Right atrium auricular region (tissue), 2 donors: ENCODE measurements around the gene FXYD4. TPM values are rescaled to one million over a fixed set of nuclear protein-coding genes. Genes with fewer than 3 reads are reported as not detected.
"Not testable (repeated sequence)": the region's sequence is repeated elsewhere in the genome, so short reads cannot be mapped to it uniquely, and the experiment has no call there.

Experiments
- DNase-seq: peaks from one replicate; pipeline ENCODE4 v3.0.0-alpha.2; 2019; ENCODE audit warnings: low spot score
- H3K27ac ChIP-seq, 2 donors: fragments of 200-600 bp; sonication (generic); 1 replicate in 1 of 2; 2 replicates in 1 of 2; pipeline ENCODE4 v1.5.1; 2016 to 2019
- H3K27me3 ChIP-seq, 2 donors: fragments of 200-600 bp; sonication (generic); one replicate each; pipeline versions ENCODE4 v1.5.1 to v1.6.0; 2017 to 2019
- H3K36me3 ChIP-seq: fragments of 200-600 bp; sonication (generic); one replicate; pipeline ENCODE4 v1.5.1; 2016
- H3K4me1 ChIP-seq, 2 donors: fragments of 200-600 bp; sonication (generic); one replicate each; pipeline versions ENCODE4 v1.5.1 to v1.6.0; 2017 to 2019
- H3K4me3 ChIP-seq, 2 donors: fragments of 200-600 bp; sonication (generic); 1 replicate in 1 of 2; 2 replicates in 1 of 2; pipeline ENCODE4 v1.5.1; 2017 to 2019; ENCODE audit warnings: mild to moderate bottlenecking in 1 of 2, moderate library complexity in 1 of 2
- H3K9me3 ChIP-seq, 2 donors: fragments of 200-600 bp; sonication (generic); one replicate each; pipeline ENCODE4 v1.5.1; 2019
- total RNA-seq, 2 donors: library from RNA; depleted of rRNA; stranded (reverse); fragments of >200 nt; gene quantifications; one replicate each; pipeline ENCODE4 v1.1.0, GENCODE V29; 2016
- TF ChIP-seq, protein P1 (sequence below), 2 donors: fragments of 200-600 bp; sonication (generic); IDR thresholded peaks; one replicate each; pipeline ENCODE4 v1.5.1; 2019; ENCODE audit warnings: antibody characterized with exemption in 2 of 2

Gene FXYD4
- total RNA-seq, 2 donors from 2014 or later, result not detected

GRCh38 chr10:43336641-43337318, 34.7 kb upstream of the FXYD4 start:
- H3K4me1 ChIP-seq, result no peaks in the 10 kb centered on the region
- no peak for DNase-seq
- no peaks in the 10 kb centered on the region for H3K36me3 ChIP-seq
- no peak overlapping the region for H3K4me3 ChIP-seq
- TF ChIP-seq, protein P1, sequence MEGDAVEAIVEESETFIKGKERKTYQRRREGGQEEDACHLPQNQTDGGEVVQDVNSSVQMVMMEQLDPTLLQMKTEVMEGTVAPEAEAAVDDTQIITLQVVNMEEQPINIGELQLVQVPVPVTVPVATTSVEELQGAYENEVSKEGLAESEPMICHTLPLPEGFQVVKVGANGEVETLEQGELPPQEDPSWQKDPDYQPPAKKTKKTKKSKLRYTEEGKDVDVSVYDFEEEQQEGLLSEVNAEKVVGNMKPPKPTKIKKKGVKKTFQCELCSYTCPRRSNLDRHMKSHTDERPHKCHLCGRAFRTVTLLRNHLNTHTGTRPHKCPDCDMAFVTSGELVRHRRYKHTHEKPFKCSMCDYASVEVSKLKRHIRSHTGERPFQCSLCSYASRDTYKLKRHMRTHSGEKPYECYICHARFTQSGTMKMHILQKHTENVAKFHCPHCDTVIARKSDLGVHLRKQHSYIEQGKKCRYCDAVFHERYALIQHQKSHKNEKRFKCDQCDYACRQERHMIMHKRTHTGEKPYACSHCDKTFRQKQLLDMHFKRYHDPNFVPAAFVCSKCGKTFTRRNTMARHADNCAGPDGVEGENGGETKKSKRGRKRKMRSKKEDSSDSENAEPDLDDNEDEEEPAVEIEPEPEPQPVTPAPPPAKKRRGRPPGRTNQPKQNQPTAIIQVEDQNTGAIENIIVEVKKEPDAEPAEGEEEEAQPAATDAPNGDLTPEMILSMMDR (IDR thresholded peaks at IDR 0.05), result no peak
- H3K27ac ChIP-seq, result no peak overlapping the region
- H3K27me3 ChIP-seq, result no peaks in the 10 kb centered on the region
- H3K9me3 ChIP-seq, result no peaks in the 10 kb centered on the region

GRCh38 chr10:43337536-43337935, 33.9 kb upstream of the FXYD4 start:
- H3K27ac ChIP-seq, H3K9me3 ChIP-seq, H3K27me3 ChIP-seq, H3K4me3 ChIP-seq, H3K36me3 ChIP-seq, H3K4me1 ChIP-seq, DNase-seq: not testable (repeated sequence)

GRCh38 chr10:43338117-43338516, 33.3 kb upstream of the FXYD4 start:
- Histone ChIP-seq H3K9me3 (no peaks in the 10 kb centered on the region), H3K27ac (no peak overlapping the region), H3K36me3 (no peaks in the 10 kb centered on the region), H3K27me3 (no peaks in the 10 kb centered on the region), H3K4me1 (no peaks in the 10 kb centered on the region), H3K4me3 (no peak overlapping the region)
- no peak for DNase-seq
- TF ChIP-seq, protein P1 (IDR thresholded peaks at IDR 0.05), result no peak

GRCh38 chr10:43339136-43339535, 32.3 kb upstream of the FXYD4 start:
- Histone ChIP-seq H3K4me1 (no peaks in the 10 kb centered on the region), H3K27me3 (no peaks in the 10 kb centered on the region), H3K36me3 (no peaks in the 10 kb centered on the region), H3K9me3 (no peaks in the 10 kb centered on the region), H3K4me3 (no peak overlapping the region), H3K27ac (no peak overlapping the region)
- TF ChIP-seq, protein P1 (IDR thresholded peaks at IDR 0.05), result no peak
- no peak for DNase-seq

GRCh38 chr10:43340101-43340500, 31.3 kb upstream of the FXYD4 start:
- Histone ChIP-seq H3K27ac (no peak overlapping the region), H3K27me3 (no peaks in the 10 kb centered on the region), H3K4me3 (no peak overlapping the region), H3K9me3 (no peaks in the 10 kb centered on the region), H3K4me1 (no peaks in the 10 kb centered on the region), H3K36me3 (no peaks in the 10 kb centered on the region)
- TF ChIP-seq, protein P1 (IDR thresholded peaks at IDR 0.05), result no peak
- DNase-seq, result no peak

DNA sequence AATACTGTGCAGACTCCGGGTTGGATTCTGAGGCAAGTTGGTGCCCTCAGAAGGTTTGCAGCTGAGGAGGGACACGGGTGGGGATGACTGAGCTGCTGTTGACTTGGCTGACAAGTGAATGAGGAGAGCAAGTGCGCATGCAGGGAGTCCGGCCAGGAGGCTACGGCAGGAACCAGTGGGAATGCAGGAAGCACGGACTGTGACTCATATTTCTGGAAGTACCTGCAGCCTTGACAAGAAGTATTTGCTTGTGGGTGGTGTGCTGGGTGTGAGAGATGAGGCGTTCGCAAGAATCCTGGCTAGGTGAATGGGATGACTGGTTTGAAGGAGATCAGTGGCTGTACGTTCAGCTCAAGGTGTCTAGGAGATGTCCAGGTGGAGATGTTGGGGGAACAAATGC, 30.8 kb upstream of the FXYD4 start:
- no peak for DNase-seq
- Histone ChIP-seq H3K4me3 (no peak overlapping the region), H3K9me3 (no peaks in the 10 kb centered on the region), H3K4me1 (no peaks in the 10 kb centered on the region), H3K36me3 (no peaks in the 10 kb centered on the region), H3K27ac (no peak overlapping the region), H3K27me3 (no peaks in the 10 kb centered on the region)
- TF ChIP-seq, protein P1 (IDR thresholded peaks at IDR 0.05), result no peak
